Measurements from ENCODE around the gene AFM.
A peak's percentile ranks its signal among the peaks of the same experiment; 100 is the strongest.

Gene AFM

GRCh38 chr4:73481358-73481757 is at the start of gene AFM:
AFM (plus strand) TSS chr4:73481745; CDS start chr4:73481776, 31 bp downstream.
- DNase-seq (ENCODE audit: low spot score) = no peak

DNA sequence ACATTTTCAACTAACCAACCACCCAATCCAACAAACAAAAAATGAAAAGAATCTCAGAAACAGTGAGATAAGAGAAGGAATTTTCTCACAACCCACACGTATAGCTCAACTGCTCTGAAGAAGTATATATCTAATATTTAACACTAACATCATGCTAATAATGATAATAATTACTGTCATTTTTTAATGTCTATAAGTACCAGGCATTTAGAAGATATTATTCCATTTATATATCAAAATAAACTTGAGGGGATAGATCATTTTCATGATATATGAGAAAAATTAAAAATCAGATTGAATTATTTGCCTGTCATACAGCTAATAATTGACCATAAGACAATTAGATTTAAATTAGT is 49.8 kb upstream of the AFM start:
- DNase-seq (ENCODE audit: low spot score) = no peak

GRCh38 chr4:73432169-73433000 is 49.2 kb upstream of the AFM start:
- DNase-seq (ENCODE audit: low spot score) = no peak

DNA sequence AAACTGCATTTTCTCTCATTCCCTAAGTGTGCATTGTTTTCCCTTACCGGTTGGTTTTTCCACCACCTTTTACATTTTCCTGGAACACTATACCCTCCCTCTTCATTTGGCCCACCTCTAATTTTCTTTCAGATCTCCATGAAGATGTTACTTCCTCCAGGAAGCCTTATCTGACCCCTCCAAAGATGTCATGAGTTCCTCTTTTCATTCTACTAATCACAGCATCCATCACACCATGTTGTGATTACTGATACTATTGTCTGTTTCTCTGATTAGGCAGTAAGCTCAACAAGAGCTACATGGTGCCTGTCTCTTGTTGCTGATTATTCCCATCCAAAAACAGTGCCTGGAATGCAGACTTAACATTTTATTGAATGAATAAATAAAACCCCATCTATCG is 48.4 kb upstream of the AFM start:
- DNase-seq (ENCODE audit: low spot score) = no peak

- peak; percentile 4 for DNase-seq (ENCODE audit: low spot score)
These were observed 47.2 kb upstream of the AFM start for GRCh38 chr4:73434311-73434710.

- DNase-seq (ENCODE audit: low spot score) = no peak
These were observed 45.6 kb upstream of the AFM start, which contains the start of gene AFP for GRCh38 chr4:73435984-73436383. AFP (plus strand) TSS chr4:73436221; CDS start chr4:73436263, 42 bp downstream.

GRCh38 chr4:73436674-73437557 is 44.6 kb upstream of the AFM start:
- DNase-seq (ENCODE audit: low spot score) = no peak

GRCh38 chr4:73437558-73437956 is 44.0 kb upstream of the AFM start:
- DNase-seq (ENCODE audit: low spot score) = no peak

DNA sequence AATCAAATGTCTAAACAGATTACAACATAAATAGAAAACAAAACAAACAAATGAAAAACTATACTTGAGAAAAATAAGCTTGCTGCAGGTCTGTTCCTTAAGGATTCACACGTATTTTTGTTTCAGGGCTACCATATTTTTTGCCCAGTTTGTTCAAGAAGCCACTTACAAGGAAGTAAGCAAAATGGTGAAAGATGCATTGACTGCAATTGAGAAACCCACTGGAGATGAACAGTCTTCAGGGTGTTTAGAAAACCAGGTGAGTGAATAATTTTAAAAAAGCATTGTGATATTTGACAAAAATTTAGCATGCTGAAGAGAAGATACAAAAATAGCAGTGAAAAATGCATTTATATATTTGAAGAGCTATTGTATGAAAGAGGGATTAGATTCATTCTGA is 43.5 kb upstream of the AFM start:
- no peak for DNase-seq (ENCODE audit: low spot score)

DNA sequence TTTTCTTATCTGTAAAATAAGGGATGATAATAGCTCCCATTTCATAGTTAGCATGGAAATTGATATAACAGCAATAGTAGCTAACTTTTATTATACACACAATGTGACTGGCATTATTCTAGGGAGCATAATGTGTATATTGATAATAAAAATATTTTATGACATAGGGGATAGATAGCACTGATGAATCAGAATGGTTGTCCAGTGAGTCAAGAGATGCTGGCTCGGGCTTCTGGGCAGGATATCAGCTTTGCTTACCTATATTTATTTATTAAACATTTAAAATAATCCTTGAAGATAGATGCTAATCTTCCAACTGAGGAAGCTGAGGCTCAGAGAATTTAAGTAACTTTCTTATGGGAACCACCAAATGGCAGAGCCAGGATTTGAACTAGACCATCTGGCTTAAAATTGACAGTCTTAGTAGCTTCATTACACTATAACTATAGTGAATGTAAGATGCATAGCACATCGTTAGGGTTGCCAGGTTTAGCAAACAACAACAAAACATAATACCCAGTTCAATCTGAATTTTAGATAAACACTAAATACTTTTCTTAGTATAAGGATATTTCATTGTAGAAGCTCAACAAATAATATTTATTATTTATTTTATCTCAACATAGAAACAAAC is 42.8 kb upstream of the AFM start:
- DNase-seq (ENCODE audit: low spot score) = no peak

DNA sequence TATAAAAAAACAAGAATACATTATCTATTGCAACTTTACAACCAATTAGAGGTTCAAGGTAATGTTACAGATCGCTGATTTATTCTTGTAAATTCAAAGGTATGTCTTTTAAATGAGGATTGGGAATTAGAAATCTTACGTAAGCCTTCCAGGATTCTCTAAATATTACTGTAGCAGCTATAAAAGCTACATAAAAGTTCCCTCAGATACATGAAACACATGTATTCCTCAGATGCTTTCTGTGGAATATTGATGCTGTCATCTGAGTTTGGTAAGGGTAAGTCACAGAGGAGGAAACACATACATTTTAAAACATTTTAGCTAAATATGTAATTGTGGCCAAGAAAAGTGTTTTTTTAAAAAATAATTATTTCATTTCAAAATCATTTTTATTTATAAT is 42.1 kb upstream of the AFM start:
- DNase-seq (ENCODE audit: low spot score) = no peak

DNA sequence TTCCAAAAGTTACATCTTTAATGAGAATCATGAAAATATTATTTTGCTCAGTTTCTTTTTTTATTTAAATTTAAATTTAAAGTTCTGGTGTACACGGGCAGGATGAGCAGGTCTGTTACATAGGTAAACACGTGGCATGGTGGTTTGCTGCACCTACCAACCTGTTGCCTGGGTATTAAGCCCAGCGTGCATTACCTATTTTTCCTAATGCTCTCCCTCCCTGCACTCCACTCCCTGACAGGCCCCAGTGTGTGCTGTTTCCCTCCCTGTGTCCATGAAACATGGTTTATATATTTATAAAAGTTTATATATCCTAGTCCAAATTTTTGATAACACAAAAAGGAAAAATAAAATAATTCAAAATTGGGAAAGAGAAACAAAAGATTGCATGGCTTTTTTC is 41.6 kb upstream of the AFM start:
- DNase-seq (ENCODE audit: low spot score) = no peak

- no peak for DNase-seq (ENCODE audit: low spot score)
These were observed 40.9 kb upstream of the AFM start for GRCh38 chr4:73440653-73441052.

- DNase-seq (ENCODE audit: low spot score) = no peak
These were observed 39.3 kb upstream of the AFM start for GRCh38 chr4:73442275-73442674.

- no peak for DNase-seq (ENCODE audit: low spot score)
These were observed 38.3 kb upstream of the AFM start for GRCh38 chr4:73443224-73443623.

DNA sequence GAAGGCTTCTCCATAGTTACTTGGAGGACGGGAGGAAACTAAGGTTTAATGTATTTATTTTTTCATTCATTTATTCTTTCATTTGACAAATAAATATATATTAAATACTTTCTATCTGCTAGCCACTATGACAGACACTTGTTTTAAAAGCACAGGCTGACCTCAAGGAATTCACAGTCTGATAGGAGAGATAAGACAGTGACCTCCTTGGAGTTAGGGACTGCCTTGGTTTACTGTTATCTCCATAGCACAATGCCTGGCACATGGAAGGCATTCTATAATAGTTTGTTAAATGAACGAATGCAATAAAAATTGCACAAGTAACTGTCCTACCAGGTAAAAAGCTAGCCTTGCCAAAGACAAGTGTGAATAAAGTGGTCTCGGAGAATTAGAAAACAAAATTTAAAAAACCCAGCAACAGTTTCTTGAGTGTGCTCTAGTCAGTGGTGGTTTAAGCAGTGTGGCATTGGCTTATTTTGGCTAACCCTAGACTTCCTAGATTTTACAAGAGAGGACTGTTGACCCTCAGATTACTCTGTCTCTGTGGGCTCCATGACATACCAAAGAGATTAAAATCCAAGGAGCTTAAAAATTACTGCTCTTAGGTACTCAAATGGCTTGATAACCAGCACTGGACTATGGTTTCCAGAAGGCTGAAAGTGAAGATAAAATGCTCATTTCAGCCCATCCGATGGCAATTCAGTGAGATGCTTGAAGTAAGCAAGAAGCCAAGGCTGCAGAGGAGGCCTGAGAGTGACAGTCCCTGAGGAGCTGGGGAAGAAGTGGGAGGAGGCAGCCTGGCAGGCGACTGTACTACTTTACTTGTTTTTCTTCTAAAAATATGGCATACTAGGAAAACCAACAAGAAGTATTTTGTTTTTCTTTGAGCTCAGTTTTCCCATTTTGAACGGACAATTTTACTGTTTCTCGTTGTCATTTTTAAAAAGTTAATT is 35.9 kb upstream of the AFM start:
- no peak for DNase-seq (ENCODE audit: low spot score)

DNA sequence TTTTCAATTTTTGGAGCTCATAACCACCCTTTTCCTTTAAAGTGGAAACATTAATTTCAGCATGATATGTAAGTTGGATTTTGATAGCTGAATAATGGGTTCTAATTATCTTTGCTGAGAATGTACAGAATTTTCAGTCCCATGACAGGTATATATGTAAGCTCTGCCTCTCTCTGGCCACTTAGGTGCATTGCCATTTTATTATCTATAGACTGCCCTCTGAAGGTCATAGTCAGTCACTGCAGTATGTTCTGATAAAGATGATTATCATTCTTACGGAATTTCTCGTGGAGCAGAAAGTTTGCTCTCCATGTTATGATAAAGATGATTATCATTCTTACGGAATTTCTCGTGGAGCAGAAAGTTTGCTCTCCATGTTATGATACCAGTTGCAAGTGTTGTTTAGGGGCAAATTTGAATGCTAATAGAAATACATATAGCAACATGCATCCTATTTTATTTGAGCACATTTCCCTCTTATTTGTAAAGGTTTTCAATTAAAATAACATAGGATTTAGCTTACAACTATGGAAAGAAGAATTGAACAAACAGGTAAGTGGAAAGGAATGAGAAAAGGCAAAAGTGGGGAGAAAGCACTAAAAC is 35.1 kb upstream of the AFM start:
- DNase-seq (ENCODE audit: low spot score) = peak; percentile 37

GRCh38 chr4:73447671-73448070 is 33.9 kb upstream of the AFM start:
- no peak for DNase-seq (ENCODE audit: low spot score)

- no peak for DNase-seq (ENCODE audit: low spot score)
These were observed 32.9 kb upstream of the AFM start for GRCh38 chr4:73448448-73449203.

DNA sequence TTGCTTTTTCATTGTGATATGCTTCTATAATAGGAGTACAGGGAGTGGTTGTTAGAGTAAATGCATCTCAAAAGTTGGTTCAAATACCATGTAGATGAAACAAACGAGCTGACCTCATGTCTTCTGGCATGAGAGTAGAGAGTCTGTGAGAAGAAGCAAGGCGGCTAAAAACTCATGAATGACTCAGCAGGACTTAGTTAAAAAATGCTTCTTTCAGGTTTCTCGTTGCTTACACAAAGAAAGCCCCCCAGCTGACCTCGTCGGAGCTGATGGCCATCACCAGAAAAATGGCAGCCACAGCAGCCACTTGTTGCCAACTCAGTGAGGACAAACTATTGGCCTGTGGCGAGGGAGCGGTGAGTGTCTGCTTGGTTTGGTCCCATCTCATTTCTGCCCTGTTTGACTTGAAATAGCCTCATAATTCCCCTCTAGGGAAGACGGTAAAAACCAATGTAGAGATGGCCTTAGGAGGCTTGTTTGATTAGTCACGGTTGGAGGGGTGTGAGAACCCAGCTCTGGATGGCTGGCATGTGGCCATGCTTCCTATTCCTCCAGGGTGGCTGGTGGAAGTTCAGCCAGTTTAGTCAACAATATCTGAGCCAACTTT is 31.0 kb upstream of the AFM start:
- DNase-seq (ENCODE audit: low spot score) = no peak
